ENCODE data around the gene SHB.

DNA sequence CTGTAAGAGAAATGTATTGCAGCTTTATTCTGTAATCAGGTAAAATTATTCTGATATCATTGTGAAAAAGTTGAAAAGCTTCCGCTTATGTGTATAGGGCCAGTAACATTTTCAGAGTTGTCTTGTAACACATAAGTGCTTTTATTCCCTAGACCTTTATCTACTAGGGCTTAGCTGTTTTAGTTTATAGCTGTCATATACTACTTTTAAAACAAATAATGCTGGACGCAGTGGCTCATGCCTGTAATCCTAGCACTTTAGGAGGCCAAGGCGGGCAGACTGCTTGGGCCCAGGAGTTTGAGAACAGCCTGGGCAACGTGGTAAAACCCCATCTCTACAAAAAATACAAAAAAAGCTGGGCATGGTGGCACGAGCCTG is 198.2 kb downstream of the SHB start:
- TF ChIP-seq POLR2A (IDR thresholded peaks at IDR 0.05) (no peak), POLR2AphosphoS5 (IDR thresholded peaks at IDR 0.05; ENCODE audit: insufficient read depth in 1 of 2, low read depth in 1 of 2) (no peak)
- TF ChIP-seq, protein P1, sequence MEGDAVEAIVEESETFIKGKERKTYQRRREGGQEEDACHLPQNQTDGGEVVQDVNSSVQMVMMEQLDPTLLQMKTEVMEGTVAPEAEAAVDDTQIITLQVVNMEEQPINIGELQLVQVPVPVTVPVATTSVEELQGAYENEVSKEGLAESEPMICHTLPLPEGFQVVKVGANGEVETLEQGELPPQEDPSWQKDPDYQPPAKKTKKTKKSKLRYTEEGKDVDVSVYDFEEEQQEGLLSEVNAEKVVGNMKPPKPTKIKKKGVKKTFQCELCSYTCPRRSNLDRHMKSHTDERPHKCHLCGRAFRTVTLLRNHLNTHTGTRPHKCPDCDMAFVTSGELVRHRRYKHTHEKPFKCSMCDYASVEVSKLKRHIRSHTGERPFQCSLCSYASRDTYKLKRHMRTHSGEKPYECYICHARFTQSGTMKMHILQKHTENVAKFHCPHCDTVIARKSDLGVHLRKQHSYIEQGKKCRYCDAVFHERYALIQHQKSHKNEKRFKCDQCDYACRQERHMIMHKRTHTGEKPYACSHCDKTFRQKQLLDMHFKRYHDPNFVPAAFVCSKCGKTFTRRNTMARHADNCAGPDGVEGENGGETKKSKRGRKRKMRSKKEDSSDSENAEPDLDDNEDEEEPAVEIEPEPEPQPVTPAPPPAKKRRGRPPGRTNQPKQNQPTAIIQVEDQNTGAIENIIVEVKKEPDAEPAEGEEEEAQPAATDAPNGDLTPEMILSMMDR (IDR thresholded peaks at IDR 0.05), result no peak
